Measurements from ENCODE around the gene LAMA2. TPM values are rescaled to one million over a fixed set of nuclear protein-coding genes. Genes with fewer than 3 reads are reported as not detected.
A peak's percentile ranks its signal among the peaks of the same experiment; 100 is the strongest.

The LAMA2 gene
- total RNA-seq, 1 donor from 2014 or later, result 185 TPM

DNA sequence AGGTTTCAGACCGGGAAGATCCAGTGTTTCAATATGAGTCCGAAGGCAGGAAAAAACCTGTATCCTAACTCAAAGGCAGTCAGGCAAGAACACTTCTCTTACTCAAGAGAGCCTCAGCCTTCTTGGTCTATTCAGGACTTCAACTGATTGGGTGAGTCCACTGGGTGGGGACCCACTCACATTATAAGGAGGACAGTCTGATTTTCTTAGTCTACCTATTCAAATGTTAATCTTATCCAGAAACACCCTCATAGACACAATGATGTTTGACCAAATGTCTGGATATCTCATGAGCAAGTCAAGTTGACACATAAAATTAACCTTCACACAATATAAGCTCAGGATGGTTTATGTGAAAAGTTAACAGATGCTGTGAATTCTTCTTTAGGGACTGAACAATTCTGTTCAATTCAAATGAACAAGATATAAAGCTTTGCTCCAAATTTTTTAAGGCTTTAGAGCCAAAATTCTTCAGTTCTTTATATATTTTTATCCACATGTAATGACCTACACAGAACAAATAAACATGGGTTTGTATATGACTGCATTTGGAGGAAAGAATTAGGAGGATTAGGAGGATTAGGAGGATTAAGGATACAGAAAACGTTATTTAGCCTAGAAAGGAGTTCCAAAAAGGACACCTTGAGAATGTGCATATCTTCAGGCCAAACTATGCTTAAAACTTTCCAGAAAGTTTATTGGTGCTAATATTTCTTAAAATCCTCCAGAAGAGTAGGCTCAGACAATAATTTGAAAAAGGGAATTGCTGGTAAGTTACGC is 35.3 kb upstream of the LAMA2 start:
- intact Hi-C loops (cut with micrococcal nuclease), result no loop called here
- Histone ChIP-seq H3K9me3 (replicated peaks) (no peaks in the 10 kb centered on the region), H3K4me1 (peaks cover 10% of the 10 kb centered on the region), H3K27ac (replicated peaks) (peak overlapping the region; percentile 78), H3K36me3 (no peaks in the 10 kb centered on the region), H3K27me3 (ENCODE audit: low read depth) (no peaks in the 10 kb centered on the region), H3K4me3 (no peak overlapping the region)
- DNase-seq, result no peak
- TF ChIP-seq, protein P1, sequence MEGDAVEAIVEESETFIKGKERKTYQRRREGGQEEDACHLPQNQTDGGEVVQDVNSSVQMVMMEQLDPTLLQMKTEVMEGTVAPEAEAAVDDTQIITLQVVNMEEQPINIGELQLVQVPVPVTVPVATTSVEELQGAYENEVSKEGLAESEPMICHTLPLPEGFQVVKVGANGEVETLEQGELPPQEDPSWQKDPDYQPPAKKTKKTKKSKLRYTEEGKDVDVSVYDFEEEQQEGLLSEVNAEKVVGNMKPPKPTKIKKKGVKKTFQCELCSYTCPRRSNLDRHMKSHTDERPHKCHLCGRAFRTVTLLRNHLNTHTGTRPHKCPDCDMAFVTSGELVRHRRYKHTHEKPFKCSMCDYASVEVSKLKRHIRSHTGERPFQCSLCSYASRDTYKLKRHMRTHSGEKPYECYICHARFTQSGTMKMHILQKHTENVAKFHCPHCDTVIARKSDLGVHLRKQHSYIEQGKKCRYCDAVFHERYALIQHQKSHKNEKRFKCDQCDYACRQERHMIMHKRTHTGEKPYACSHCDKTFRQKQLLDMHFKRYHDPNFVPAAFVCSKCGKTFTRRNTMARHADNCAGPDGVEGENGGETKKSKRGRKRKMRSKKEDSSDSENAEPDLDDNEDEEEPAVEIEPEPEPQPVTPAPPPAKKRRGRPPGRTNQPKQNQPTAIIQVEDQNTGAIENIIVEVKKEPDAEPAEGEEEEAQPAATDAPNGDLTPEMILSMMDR (IDR thresholded peaks at IDR 0.05; ENCODE audit: borderline replicate concordance), result no peak

DNA sequence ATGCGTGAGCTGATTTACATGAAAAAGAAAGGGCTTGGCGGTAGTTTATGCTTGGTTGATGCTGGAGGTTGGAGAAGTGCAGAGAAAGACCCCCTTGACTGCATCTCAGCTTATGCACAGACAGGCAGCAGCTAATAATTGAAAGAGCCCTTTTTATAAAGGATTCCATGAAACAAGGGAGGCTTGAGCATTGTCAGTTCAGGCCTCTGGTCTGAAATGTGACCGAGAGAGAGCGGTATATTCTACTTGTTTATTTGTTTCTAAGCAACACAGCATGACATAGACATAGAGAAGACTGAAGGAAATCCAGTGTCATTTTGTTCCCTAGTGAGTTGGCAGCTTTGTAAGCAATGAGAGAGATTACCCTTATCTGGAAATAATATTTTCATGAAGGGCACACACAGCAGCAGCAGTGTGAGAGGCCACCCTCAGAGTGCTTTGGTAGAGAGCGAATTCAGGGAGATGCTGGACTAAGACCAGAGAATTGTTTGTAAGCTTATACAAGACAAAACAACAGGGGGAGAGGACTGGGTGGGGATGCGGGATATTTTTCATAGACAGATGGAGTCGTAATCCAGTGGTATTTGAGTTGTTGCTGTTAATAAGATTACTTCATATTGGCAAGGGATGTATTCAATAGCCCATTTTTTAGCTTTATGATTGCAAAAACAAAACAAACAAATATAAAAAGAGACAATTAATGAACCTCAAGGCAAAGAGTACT is 34.6 kb upstream of the LAMA2 start:
- peak overlapping the region; percentile 78 for H3K27ac ChIP-seq (replicated peaks)
- intact Hi-C loops (cut with micrococcal nuclease), result no loop called here
- TF ChIP-seq, protein P1 (IDR thresholded peaks at IDR 0.05; ENCODE audit: borderline replicate concordance), result peak; percentile 13

DNA sequence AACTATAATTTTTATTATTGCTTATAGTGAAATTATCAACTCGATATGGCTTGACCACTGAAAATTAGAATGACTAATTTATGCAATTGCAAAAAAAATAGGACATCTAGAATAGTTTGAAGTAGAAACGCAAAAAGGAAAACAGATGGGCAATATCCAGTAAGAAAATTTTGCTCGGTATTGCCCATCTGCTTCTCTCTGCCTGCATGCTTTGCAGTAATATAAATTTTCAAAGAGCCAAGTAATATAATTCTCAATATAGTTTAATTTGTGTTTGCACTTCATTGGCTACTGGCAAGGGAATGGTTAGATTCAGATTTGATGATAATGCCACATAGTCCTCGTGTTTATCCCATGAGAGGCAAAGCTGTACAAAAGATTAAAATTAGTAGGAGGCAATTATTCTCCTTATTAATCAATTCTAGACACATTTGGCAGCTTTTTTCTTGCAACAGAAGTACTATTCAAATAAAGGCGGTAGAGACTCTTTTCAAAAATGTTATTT is 27.3 kb upstream of the LAMA2 start:
- Histone ChIP-seq H3K9me3 (replicated peaks) (peaks cover 9% of the 10 kb centered on the region), H3K27me3 (ENCODE audit: low read depth) (no peaks in the 10 kb centered on the region), H3K36me3 (no peaks in the 10 kb centered on the region), H3K27ac (replicated peaks) (no peak overlapping the region), H3K4me3 (no peak overlapping the region), H3K4me1 (no peaks in the 10 kb centered on the region)
- intact Hi-C loops (cut with micrococcal nuclease), result no loop called here
- TF ChIP-seq, protein P1 (IDR thresholded peaks at IDR 0.05; ENCODE audit: borderline replicate concordance), result no peak
- no peak for DNase-seq

More for the DNA sequence above, 34.6 kb upstream of the LAMA2 start:
- DNase-seq, result no peak
- H3K9me3 ChIP-seq (replicated peaks), result no peaks in the 10 kb centered on the region
- no peaks in the 10 kb centered on the region for H3K36me3 ChIP-seq
- H3K4me3 ChIP-seq, result no peak overlapping the region
- peaks cover 10% of the 10 kb centered on the region for H3K4me1 ChIP-seq
- H3K27me3 ChIP-seq (ENCODE audit: low read depth), result no peaks in the 10 kb centered on the region

DNA sequence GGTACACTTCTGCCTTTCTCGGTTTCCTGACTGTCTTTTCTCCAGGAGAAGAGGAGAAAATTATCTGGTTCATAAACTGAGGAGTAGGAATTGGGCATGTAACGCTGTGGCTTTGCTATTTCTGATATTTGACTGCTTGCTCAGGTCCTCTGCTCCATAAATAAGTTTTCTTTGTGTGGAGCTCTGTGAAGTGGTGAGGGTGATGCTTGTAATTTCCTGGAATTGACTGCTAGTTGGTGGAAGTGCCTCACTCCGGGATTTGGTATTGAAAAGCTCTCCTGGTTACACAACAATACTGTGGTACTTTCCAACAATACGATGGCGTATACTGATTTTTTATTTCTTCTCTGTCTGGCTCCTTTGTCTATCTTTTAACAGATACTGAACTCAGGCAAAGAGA is 25.1 kb upstream of the LAMA2 start:
- Histone ChIP-seq H3K4me3 (no peak overlapping the region), H3K27ac (replicated peaks) (no peak overlapping the region), H3K27me3 (ENCODE audit: low read depth) (no peaks in the 10 kb centered on the region), H3K4me1 (no peaks in the 10 kb centered on the region), H3K36me3 (no peaks in the 10 kb centered on the region), H3K9me3 (replicated peaks) (peaks cover 22% of the 10 kb centered on the region)
- intact Hi-C loops (cut with micrococcal nuclease), result no loop called here
- DNase-seq, result no peak
- TF ChIP-seq, protein P1 (IDR thresholded peaks at IDR 0.05; ENCODE audit: borderline replicate concordance), result no peak

DNA sequence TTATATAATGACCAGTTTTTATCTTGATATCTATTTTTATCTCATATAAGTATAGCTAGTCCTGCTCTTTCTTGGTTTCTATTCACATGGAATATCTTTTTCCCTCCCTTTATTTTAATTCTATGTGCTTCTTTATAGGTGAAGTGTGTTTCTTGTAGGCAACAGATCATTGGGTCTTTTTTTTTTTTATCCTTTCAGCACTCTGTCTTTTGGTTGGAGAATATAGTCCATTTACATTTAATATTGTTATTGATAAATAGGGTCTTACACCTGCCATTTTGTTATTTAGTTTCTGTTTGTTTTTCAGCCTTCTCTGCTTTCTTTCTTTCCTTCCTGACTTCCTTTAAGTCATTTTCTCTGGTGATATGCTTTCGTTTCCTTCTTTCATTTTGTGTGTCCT is 22.2 kb upstream of the LAMA2 start:
- H3K27ac ChIP-seq (replicated peaks), result no peak overlapping the region
- H3K4me3 ChIP-seq, result no peak overlapping the region
- no peak for DNase-seq
- H3K36me3 ChIP-seq, result no peaks in the 10 kb centered on the region
- TF ChIP-seq, protein P1 (IDR thresholded peaks at IDR 0.05; ENCODE audit: borderline replicate concordance), result no peak
- H3K27me3 ChIP-seq (ENCODE audit: low read depth), result no peaks in the 10 kb centered on the region
- peaks cover 22% of the 10 kb centered on the region for H3K9me3 ChIP-seq (replicated peaks)
- H3K4me1 ChIP-seq, result no peaks in the 10 kb centered on the region
- intact Hi-C loops (cut with micrococcal nuclease), result no loop called here
